A549 (cell line): ENCODE measurements around the gene CBR4.
A peak's percentile ranks its signal among the peaks of the same experiment; 100 is the strongest.

Experiments used
- EP300 ChIP-seq, 2 experiments: fragments of >200 bp; sonication (Bioruptor Twin); formaldehyde crosslinking; IDR thresholded peaks; 2 replicates in 1 of 2; 3 replicates in 1 of 2; pipeline ENCODE4 v1.6.1; 2016 to 2017
- FOSL2 ChIP-seq, 2 experiments: fragments of 450-650 bp in 1 of 2; fragments of >200 bp in 1 of 2; sonication (Bioruptor Twin) in 1 of 2; formaldehyde crosslinking; IDR thresholded peaks; 2 replicates each; pipeline versions ENCODE4 v1.5.0 to v1.6.1; 2016 to 2020; ENCODE audit warnings: mild to moderate bottlenecking in 1 of 2, moderate library complexity in 1 of 2
- HDAC2 ChIP-seq: fragments of 200-600 bp; sonication (generic); IDR thresholded peaks from 2 replicates; pipeline ENCODE4 v1.6.1; 2016
- HEYL ChIP-seq: fragments of 250-450 bp; sonication (Bioruptor Pico); IDR thresholded peaks from 2 replicates; pipeline ENCODE4 v1.8.0; 2021; ENCODE audit warnings: mild to moderate bottlenecking, moderate library complexity
- HOXA7 ChIP-seq: fragments of 250-450 bp; sonication (Bioruptor Pico); IDR thresholded peaks from 2 replicates; pipeline ENCODE4 v1.5.0; 2020; ENCODE audit warnings: mild to moderate bottlenecking, moderate library complexity
- MYC ChIP-seq: IDR thresholded peaks from 2 replicates; pipeline ENCODE4 v1.6.1; 2012; ENCODE audit warnings: mild to moderate bottlenecking, inconsistent platforms, low read length, improper control_type of control experiment, borderline replicate concordance
- POLR2A ChIP-seq: IDR thresholded peaks from 2 replicates; pipeline ENCODE4 v1.6.1; 2012; ENCODE audit warnings: mild to moderate bottlenecking, low read length
- POLR2AphosphoS2 ChIP-seq: conservative IDR thresholded peaks from 2 replicates; pipeline ENCODE4 v1.6.1; 2012; ENCODE audit warnings: low read length, improper control_type of control experiment, inconsistent platforms
- RAD21 ChIP-seq, 2 experiments: fragments of >200 bp in 1 of 2; sonication (Bioruptor Twin) in 1 of 2; formaldehyde crosslinking in 1 of 2; IDR thresholded peaks in 1 of 2; conservative IDR thresholded peaks in 1 of 2; 2 replicates in 1 of 2; 3 replicates in 1 of 2; pipeline ENCODE4 v1.6.1; 2012 to 2018; ENCODE audit warnings: inconsistent platforms in 1 of 2
- RCOR1 ChIP-seq: fragments of 150-350 bp; IDR thresholded peaks from 2 replicates; pipeline ENCODE4 v1.6.1; 2014; ENCODE audit warnings: antibody characterized with exemption, low read length, low read depth
- TF ChIP-seq, protein P1 (sequence below): fragments of >200 bp; sonication (Bioruptor Twin); formaldehyde crosslinking; IDR thresholded peaks from 3 replicates; pipeline ENCODE4 v1.5.1; 2016

DNA sequence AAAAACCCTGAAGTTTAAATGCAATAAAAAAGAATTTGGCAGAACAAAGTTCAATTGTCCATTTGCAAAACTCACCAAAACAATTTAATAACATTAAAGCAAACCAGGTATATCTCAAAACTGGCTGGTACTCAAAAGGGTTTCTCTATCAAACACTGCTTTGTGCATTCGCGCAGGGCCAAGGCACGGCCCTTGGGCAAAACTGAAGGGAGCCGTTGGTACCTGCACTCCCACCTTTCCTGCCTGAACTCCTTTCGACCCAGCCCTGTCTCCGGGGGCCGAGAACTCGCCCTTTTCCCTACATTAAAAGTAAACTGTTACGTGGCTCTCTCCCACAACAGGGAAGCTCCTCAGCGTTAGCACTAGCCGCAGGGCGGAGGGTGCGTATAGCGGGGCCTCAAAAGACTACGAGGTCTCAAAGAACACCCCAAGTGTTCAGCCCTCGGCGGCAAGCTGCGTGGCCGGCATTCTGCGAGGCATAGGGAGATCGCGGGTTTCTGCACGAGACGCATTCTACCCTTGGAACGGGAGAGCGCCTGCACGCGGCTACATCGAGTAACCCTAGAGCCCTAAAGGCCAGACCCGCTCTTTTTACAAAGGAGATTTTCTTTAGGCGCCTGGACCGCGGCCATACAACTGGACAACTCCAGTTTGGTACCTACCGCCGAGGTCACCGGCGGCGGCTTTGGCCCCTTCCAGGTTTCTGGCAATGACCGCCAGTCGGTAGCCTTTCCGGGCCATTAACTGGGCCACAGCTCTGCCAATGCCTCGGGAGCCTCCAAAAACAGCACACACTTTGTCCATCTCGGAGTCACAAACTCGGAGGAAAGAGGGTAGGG lies 550 bp downstream of the CBR4 start:
- TF ChIP-seq RCOR1: no peak
- TF ChIP-seq, protein P1, sequence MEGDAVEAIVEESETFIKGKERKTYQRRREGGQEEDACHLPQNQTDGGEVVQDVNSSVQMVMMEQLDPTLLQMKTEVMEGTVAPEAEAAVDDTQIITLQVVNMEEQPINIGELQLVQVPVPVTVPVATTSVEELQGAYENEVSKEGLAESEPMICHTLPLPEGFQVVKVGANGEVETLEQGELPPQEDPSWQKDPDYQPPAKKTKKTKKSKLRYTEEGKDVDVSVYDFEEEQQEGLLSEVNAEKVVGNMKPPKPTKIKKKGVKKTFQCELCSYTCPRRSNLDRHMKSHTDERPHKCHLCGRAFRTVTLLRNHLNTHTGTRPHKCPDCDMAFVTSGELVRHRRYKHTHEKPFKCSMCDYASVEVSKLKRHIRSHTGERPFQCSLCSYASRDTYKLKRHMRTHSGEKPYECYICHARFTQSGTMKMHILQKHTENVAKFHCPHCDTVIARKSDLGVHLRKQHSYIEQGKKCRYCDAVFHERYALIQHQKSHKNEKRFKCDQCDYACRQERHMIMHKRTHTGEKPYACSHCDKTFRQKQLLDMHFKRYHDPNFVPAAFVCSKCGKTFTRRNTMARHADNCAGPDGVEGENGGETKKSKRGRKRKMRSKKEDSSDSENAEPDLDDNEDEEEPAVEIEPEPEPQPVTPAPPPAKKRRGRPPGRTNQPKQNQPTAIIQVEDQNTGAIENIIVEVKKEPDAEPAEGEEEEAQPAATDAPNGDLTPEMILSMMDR: peak; percentile 29; the same call in 1 of the 3 replicates
- no peak for TF ChIP-seq RAD21 (conservative IDR thresholded peaks at IDR 0.05 in 1 of 2, IDR thresholded peaks at IDR 0.05 in 1 of 2)
- 0 out of 2 replicates have a peak, but pooled peaks have one; percentile 10 for TF ChIP-seq POLR2A
- no peak for TF ChIP-seq HDAC2
- no peak for TF ChIP-seq MYC
- TF ChIP-seq FOSL2 (IDR thresholded peaks at IDR 0.05): no peak
- no peak for TF ChIP-seq FOSL2 (CRISPR knock-in tag; IDR thresholded peaks at IDR 0.05)
- TF ChIP-seq HEYL (CRISPR knock-in tag): no peak; the same call in 1 of the 2 replicates
- TF ChIP-seq EP300 (IDR thresholded peaks at IDR 0.05): no peak
- TF ChIP-seq POLR2AphosphoS2: no peak
- no peak for TF ChIP-seq HOXA7 (CRISPR knock-in tag)
